G401 (cell line): ENCODE measurements around the gene SIL1. TPM values are rescaled to one million over a fixed set of nuclear protein-coding genes. Genes with fewer than 3 reads are reported as not detected.

ENCODE experiments used
- total RNA-seq: library from RNA; depleted of rRNA; stranded (reverse); fragments of >200 nt; shearing (Covaris generic); gene quantifications from 2 replicates; pipeline ENCODE4 v1.2.3, GENCODE V29; 2014; rRNA removed

SIL1 gene
- total RNA-seq, 1 experiment from 2014 or later = 66.4 TPM

Other genes starting within 250 kb of the SIL1 start
- 251 and 346 TPM in 2 replicates for gene MATR3, start 95.4 kb upstream of the SIL1 start, total RNA-seq
- gene PAIP2, start 143.5 kb upstream of the SIL1 start, total RNA-seq = 70.2 and 79.6 TPM in 2 replicates
- not detected in 2 replicates for gene SLC23A1, start 184.9 kb upstream of the SIL1 start, total RNA-seq
- gene MZB1, start 191.5 kb upstream of the SIL1 start, total RNA-seq = not detected in 2 replicates
- gene PROB1, start 196.7 kb upstream of the SIL1 start, total RNA-seq = 0.55 and 0.78 TPM in 2 replicates
- 10.6 and 24.7 TPM in 2 replicates for gene SPATA24, start 205.7 kb upstream of the SIL1 start, total RNA-seq
- gene DNAJC18, start 241.2 kb upstream of the SIL1 start, total RNA-seq = 4.1 and 18.8 TPM in 2 replicates